BLaER1 (cell line): Measurements from ENCODE around the gene PGAP1.

ENCODE experiments used
- H3K27ac ChIP-seq: shearing (Covaris generic); formaldehyde crosslinking; 2 replicates; pipeline ENCODE4 v1.8.1; 2022
- H3K27me3 ChIP-seq: shearing (Covaris generic); formaldehyde crosslinking; 2 replicates; pipeline ENCODE4 v1.8.1; 2022
- H3K36me3 ChIP-seq: shearing (Covaris generic); formaldehyde crosslinking; 2 replicates; pipeline ENCODE4 v1.8.1; 2022
- H3K4me1 ChIP-seq: shearing (Covaris generic); formaldehyde crosslinking; 2 replicates; pipeline ENCODE4 v1.8.1; 2022
- H3K4me2 ChIP-seq: shearing (Covaris generic); formaldehyde crosslinking; 2 replicates; pipeline ENCODE4 v1.8.1; 2022
- H3K4me3 ChIP-seq: shearing (Covaris generic); formaldehyde crosslinking; 2 replicates; pipeline ENCODE4 v1.8.1; 2022
- H3K9ac ChIP-seq: shearing (Covaris generic); formaldehyde crosslinking; 2 replicates; pipeline ENCODE4 v1.8.1; 2022
- H3K9me3 ChIP-seq: shearing (Covaris generic); formaldehyde crosslinking; 2 replicates; pipeline ENCODE4 v1.8.1; 2022
- H4K20me1 ChIP-seq: shearing (Covaris generic); formaldehyde crosslinking; 2 replicates; pipeline ENCODE4 v1.8.1; 2022
- Cebpa-rat ChIP-seq: shearing (Covaris generic); IDR thresholded peaks from 2 replicates; pipeline ENCODE4 v1.8.1; 2022

The PGAP1 gene

DNA sequence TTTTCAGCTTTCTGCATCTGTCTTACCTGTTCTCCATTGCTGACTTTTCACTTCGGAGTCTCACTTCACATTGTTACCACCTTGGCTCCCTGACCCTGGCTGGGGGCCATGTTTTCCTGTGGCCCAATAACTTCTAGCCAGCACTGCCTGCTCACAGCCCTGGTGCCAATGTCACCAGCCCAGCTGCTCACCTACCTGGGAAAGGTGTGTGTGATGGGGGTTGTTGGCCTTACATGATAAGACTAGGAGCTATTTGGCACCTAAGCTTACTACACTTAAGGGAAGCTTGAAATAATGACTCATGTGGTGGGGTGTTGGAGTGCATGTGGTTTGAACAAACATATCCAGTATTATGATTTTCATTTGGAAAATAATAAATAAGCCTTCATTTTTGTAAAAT lies 37.5 kb upstream of the PGAP1 start:
- Histone ChIP-seq H4K20me1 (no peaks in the 10 kb centered on the region), H3K27me3 (no peaks in the 10 kb centered on the region), H3K9me3 (no peaks in the 10 kb centered on the region), H3K4me3 (no peak overlapping the region), H3K9ac (no peak overlapping the region), H3K4me1 (no peaks in the 10 kb centered on the region), H3K4me2 (no peak overlapping the region), H3K27ac (no peak overlapping the region), H3K36me3 (no peaks in the 10 kb centered on the region)
- TF ChIP-seq Cebpa-rat = no peak

DNA sequence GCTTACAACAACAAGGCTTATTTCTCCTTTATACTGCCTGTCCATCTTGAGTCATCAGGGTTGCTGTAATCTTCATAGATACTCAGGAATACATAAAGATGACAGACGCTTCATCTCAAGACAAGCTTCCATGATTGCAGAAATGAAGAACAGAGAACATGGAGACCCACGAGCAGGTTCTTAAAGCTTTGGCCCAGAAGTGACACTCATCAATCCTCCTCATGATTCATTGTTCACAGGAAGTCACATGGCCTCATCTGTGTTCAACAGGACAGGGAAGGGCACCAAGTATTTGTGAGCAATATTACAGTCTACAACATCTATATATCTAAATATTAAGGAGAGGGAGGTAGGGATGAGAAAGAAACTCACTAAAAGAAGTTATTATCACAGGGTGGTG lies 36.5 kb upstream of the PGAP1 start:
- Histone ChIP-seq H4K20me1 (no peaks in the 10 kb centered on the region), H3K27ac (no peak overlapping the region), H3K9ac (no peak overlapping the region), H3K27me3 (no peaks in the 10 kb centered on the region), H3K4me3 (no peak overlapping the region), H3K4me2 (no peak overlapping the region), H3K36me3 (no peaks in the 10 kb centered on the region), H3K4me1 (no peaks in the 10 kb centered on the region), H3K9me3 (no peaks in the 10 kb centered on the region)
- no peak for TF ChIP-seq Cebpa-rat

DNA sequence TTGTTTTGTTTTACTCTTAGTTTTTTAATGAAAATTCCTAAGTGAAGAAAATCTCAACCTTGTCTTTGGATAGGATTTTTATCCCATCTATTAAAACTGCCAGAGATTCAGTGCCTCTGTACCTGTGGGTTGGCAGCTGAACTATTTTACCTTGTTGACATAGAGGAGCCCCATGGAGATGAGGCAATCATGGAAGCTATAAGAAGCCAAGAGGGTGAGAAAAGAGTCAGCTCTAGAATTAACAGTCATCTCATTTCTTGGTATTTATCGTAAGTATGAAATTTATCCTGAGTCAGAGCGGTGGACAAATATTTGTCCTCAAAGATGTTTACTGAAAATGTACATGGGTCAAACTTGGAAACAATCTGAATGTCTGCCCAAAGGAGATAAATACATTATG lies 35.8 kb upstream of the PGAP1 start:
- Histone ChIP-seq H3K36me3 (no peaks in the 10 kb centered on the region), H3K4me3 (no peak overlapping the region), H3K4me1 (no peaks in the 10 kb centered on the region), H4K20me1 (no peaks in the 10 kb centered on the region), H3K9me3 (no peaks in the 10 kb centered on the region), H3K4me2 (no peak overlapping the region), H3K27ac (no peak overlapping the region), H3K27me3 (no peaks in the 10 kb centered on the region), H3K9ac (no peak overlapping the region)
- no peak for TF ChIP-seq Cebpa-rat

DNA sequence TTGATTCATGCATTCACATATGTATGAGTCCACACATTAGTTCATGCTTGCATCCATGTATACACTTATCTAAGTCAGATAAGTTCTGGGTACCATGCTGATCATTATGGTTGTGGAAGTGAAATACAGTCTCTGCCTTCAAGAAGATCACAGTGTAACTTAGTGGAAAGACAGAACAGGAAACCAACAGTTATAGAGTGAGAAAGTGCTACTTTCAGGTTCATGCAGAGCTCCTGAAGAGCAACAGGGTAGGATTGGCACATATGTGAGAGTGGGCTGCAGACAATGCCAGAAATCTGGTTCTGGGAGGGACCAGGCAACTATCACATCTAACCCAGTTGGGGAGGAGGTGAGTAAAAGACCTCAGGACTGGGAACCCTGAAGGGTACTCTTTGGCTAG lies 35.4 kb upstream of the PGAP1 start:
- H3K36me3 ChIP-seq = no peaks in the 10 kb centered on the region
- no peak overlapping the region for H3K4me2 ChIP-seq
- no peak overlapping the region for H3K27ac ChIP-seq
- no peaks in the 10 kb centered on the region for H3K4me1 ChIP-seq
- H3K4me3 ChIP-seq = no peak overlapping the region
- H3K9ac ChIP-seq = no peak overlapping the region
- no peak for TF ChIP-seq Cebpa-rat
- H4K20me1 ChIP-seq = no peaks in the 10 kb centered on the region
- H3K27me3 ChIP-seq = no peaks in the 10 kb centered on the region
- H3K9me3 ChIP-seq = no peaks in the 10 kb centered on the region

DNA sequence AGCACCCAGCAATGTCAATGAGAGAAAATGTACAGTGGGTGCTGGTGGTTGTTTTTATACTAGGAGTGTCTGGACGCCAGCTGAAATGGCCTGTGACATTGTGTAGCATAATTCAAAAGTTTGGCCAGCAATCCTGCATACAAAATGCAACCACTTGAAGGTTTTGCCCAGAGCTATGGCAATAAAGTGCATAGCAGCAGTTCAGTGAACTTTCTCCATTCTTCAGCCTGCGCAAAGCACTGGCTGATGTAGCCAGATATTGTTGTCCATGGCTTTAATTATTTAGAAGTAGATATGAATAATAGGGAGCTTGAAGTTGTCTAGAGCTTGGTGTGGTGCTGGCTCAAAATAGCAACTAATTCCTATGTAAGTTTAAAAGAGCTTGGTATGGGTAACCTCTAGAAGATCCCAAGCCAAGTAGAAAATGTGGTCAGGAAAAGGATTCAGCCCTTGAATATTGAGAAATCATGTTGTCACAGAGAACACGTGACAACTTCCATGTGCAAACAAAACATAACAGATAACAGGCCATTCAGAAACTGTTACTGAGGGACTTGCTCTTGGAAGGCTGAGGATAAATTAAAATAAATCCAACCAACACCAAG lies 33.3 kb upstream of the PGAP1 start:
- Histone ChIP-seq H3K9me3 (no peaks in the 10 kb centered on the region), H3K4me3 (no peak overlapping the region), H3K27ac (no peak overlapping the region), H3K27me3 (no peaks in the 10 kb centered on the region), H3K36me3 (no peaks in the 10 kb centered on the region), H4K20me1 (no peaks in the 10 kb centered on the region), H3K4me2 (no peak overlapping the region), H3K4me1 (no peaks in the 10 kb centered on the region), H3K9ac (no peak overlapping the region)
- TF ChIP-seq Cebpa-rat = no peak

DNA sequence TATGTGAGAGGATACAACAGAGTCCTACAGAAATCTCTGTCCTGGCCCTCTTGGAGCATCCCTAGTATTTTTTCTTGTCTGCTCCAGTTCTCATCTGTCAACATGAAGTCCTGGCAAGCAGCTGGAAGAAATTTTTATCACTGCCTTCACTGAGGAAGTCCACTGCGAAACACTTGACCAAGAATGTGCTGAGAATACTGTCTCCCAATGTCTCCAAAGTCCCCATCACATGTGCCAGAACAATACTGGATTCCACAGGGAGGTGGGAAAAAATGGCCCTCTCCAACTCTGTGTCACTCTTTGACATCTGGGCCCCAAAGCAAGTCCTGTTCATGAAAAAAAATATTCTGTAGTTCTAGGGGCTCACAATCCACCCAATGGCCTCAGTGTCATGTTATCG lies 32.8 kb upstream of the PGAP1 start:
- no peak for TF ChIP-seq Cebpa-rat
- no peaks in the 10 kb centered on the region for H3K36me3 ChIP-seq
- no peaks in the 10 kb centered on the region for H3K9me3 ChIP-seq
- no peaks in the 10 kb centered on the region for H4K20me1 ChIP-seq
- no peak overlapping the region for H3K9ac ChIP-seq
- no peak overlapping the region for H3K27ac ChIP-seq
- no peaks in the 10 kb centered on the region for H3K27me3 ChIP-seq
- H3K4me2 ChIP-seq = no peak overlapping the region
- H3K4me1 ChIP-seq = no peaks in the 10 kb centered on the region
- no peak overlapping the region for H3K4me3 ChIP-seq

DNA sequence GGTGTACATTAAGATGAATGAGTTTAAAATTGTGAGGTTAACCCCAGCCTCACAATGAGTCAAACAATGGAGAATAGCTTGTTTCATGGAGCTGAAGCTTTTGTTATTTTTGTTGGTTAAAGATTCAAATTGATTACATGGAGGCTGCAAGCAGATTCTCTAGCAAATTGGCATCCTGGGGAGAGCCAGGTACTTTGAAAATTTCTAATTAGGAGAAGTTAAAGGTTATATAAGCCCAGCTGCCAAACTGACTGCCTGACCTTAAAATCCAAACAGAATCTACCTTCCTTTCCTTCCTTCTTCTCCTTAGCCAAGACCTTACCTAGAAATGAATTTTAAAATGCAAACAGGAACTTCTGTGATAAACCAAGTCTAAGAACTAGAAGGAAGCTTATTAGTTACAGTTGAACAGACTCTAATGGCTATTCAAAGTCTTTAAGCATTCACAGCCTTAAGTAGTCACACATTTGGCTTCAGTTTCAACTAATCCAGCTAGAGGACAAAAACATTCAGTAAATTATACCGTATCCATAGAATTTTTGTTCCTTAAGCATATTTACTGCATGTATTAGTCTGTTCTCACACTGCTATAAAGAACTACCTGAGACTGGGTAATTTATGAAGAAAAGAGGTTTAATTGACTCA lies 31.5 kb upstream of the PGAP1 start:
- H3K9me3 ChIP-seq = no peaks in the 10 kb centered on the region
- H3K4me3 ChIP-seq = no peak overlapping the region
- no peak overlapping the region for H3K27ac ChIP-seq
- no peaks in the 10 kb centered on the region for H3K4me1 ChIP-seq
- H3K36me3 ChIP-seq = no peaks in the 10 kb centered on the region
- no peaks in the 10 kb centered on the region for H4K20me1 ChIP-seq
- TF ChIP-seq Cebpa-rat = no peak
- no peak overlapping the region for H3K9ac ChIP-seq
- H3K4me2 ChIP-seq = no peak overlapping the region
- H3K27me3 ChIP-seq = no peaks in the 10 kb centered on the region

DNA sequence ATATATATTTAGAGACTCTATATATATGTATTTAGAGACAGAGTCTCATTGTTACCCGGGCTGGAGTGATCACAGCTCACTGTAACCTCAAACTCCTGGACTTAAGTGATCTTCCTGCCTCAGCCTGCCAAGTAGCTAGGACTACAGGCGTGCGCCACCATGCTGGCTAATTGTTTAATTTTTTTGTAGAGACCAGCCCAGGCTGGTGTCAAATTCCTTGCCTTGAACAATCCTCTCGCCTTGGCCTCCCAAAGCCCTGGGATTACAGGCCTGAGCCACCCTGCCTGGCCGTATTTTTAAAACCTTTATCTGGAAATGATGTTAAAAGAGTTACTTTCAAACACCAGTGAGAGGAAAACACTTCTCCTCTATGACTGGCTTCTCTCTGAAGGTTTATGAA lies 30.9 kb upstream of the PGAP1 start:
- no peak overlapping the region for H3K9ac ChIP-seq
- H3K9me3 ChIP-seq = no peaks in the 10 kb centered on the region
- no peaks in the 10 kb centered on the region for H3K36me3 ChIP-seq
- H3K4me1 ChIP-seq = no peaks in the 10 kb centered on the region
- TF ChIP-seq Cebpa-rat = no peak
- H3K27ac ChIP-seq = no peak overlapping the region
- no peak overlapping the region for H3K4me2 ChIP-seq
- H3K4me3 ChIP-seq = no peak overlapping the region
- no peaks in the 10 kb centered on the region for H3K27me3 ChIP-seq
- no peaks in the 10 kb centered on the region for H4K20me1 ChIP-seq

DNA sequence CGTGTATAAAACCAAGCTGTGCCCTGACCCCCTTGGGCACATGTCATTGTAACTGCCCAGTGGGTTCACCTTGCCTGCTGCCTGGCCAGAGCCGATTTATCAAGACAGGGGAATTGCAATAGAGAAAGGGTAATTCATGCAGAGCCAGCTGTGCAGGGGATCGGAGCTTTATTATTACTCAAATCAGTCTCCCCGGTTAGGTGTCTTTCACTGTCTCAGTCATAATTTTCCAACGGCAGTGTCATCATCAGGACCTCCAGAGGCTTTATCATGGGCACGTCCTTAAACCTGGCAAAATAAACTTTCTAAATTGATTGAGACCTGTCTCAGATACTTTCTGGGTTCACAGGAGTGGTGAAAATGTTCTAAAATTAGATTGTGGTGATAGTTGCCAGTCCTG lies 29.6 kb upstream of the PGAP1 start:
- Histone ChIP-seq H3K27me3 (no peaks in the 10 kb centered on the region), H4K20me1 (no peaks in the 10 kb centered on the region), H3K27ac (no peak overlapping the region), H3K36me3 (no peaks in the 10 kb centered on the region), H3K4me3 (no peak overlapping the region), H3K9ac (no peak overlapping the region), H3K4me1 (no peaks in the 10 kb centered on the region), H3K9me3 (no peaks in the 10 kb centered on the region), H3K4me2 (no peak overlapping the region)
- no peak for TF ChIP-seq Cebpa-rat

DNA sequence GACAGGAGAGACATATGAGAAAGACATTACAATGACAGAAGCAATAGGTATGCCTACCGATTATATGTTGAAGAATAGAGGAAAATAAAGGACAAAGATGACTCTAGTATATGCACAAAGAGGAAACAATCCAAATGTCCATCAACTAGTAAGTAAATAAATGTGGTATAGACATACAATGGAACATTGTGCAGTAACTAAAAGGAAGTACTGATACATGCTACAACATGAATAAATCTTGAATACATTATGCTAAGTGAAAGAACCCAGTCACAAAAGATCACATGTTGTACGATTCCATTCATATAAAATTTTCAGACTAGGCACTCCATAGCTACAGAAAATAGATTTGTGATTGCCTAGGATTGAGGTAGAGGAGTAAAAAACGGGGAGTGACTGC lies 28.5 kb upstream of the PGAP1 start:
- no peak for TF ChIP-seq Cebpa-rat

DNA sequence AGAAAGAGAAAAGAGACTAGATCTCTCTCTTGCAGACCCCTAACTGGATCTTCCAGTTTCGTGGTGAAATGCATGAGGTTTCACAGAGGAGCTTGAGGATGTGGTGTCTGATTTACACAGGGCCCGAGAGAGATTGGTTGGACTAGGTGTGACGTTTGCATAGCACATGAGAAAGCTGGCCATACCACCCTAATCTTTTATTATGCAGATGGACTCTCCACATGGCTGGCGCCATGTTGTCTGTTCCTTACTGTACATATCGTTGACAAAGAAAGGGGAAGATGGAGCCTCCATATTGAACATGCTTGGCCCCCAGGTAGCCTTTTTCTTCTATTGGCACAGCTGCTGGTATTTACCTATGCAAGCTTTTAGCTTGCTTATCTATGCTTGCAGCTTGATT lies 27.5 kb upstream of the PGAP1 start:
- no peaks in the 10 kb centered on the region for H3K9me3 ChIP-seq
- H3K4me1 ChIP-seq = no peaks in the 10 kb centered on the region
- H3K4me3 ChIP-seq = no peak overlapping the region
- no peak overlapping the region for H3K9ac ChIP-seq
- no peak for TF ChIP-seq Cebpa-rat
- H3K27ac ChIP-seq = no peak overlapping the region
- H3K27me3 ChIP-seq = no peaks in the 10 kb centered on the region
- no peaks in the 10 kb centered on the region for H3K36me3 ChIP-seq
- H3K4me2 ChIP-seq = no peak overlapping the region
- no peaks in the 10 kb centered on the region for H4K20me1 ChIP-seq

More for the DNA sequence above, 28.5 kb upstream of the PGAP1 start:
- no peaks in the 10 kb centered on the region for H3K4me1 ChIP-seq
- no peaks in the 10 kb centered on the region for H3K36me3 ChIP-seq
- no peaks in the 10 kb centered on the region for H3K9me3 ChIP-seq
- H3K4me3 ChIP-seq = no peak overlapping the region
- no peaks in the 10 kb centered on the region for H3K27me3 ChIP-seq
- no peak overlapping the region for H3K27ac ChIP-seq
- no peaks in the 10 kb centered on the region for H4K20me1 ChIP-seq
- H3K9ac ChIP-seq = no peak overlapping the region
- H3K4me2 ChIP-seq = no peak overlapping the region
